Fibroblast of lung (primary cell): ENCODE data around the gene PAIP1.

Experiments
- CTCF ChIP-seq, 2 donors: IDR thresholded peaks in 1 of 2; conservative IDR thresholded peaks in 1 of 2; 1 replicate in 1 of 2; 2 replicates in 1 of 2; pipeline ENCODE4 v1.5.1; 2011 to 2012; ENCODE audit warnings: low read length in 2 of 2, control low read depth in 1 of 2, inconsistent platforms in 1 of 2, low read depth in 1 of 2, mild to moderate bottlenecking in 1 of 2
- EZH2 ChIP-seq: IDR thresholded peaks from 2 replicates; pipeline ENCODE4 v1.5.1; 2012; ENCODE audit warnings: low read length, control low read depth, mild to moderate bottlenecking; ENCODE audit errors: missing control alignments

- no peak for TF ChIP-seq CTCF (conservative IDR thresholded peaks at IDR 0.05 in 1 of 2, IDR thresholded peaks at IDR 0.05 in 1 of 2; ENCODE audit: low read depth in 1 of 2, low read length in 2 of 2)
- TF ChIP-seq EZH2, result no peak
Measured at GRCh38 chr5:43547532-43547931, 9.3 kb downstream of the PAIP1 start.
